Activated CD8-positive, alpha-beta memory T cell treated with anti-CD3 and anti-CD28 coated beads, Interleukin-2, amount 10 ng/mL, durations not matched to agents 7 days and 5 days (primary cell): ENCODE measurements around the gene FBXO28. TPM values are rescaled to one million over a fixed set of nuclear protein-coding genes. Genes with fewer than 3 reads are reported as not detected.
A peak's percentile ranks its signal among the peaks of the same experiment; 100 is the strongest.
"Not testable (repeated sequence)": the region's sequence is repeated elsewhere in the genome, so short reads cannot be mapped to it uniquely, and the experiment has no call there.

Experiments
- ATAC-seq: fragments of 150-1000 bp; cut with Tn5 transposase; one replicate; pipeline ENCODE4 v1.10.0; 2021; ENCODE audit warnings: moderate library complexity
- CTCF ChIA-PET: fragments of 350-600 bp; sonication (Branson Sonifier 250); formaldehyde crosslinking; loops from one replicate; lab custom pipeline; 2021; ENCODE audit warnings: antibody characterized with exemption; lab: Charles Lee
- DNase-seq: peaks from one replicate; pipeline ENCODE4 v3.0.0-alpha.2; 2020
- H3K27ac Mint-ChIP-seq: one replicate; pipeline ENCODE4 v1.8.0; 2021; ENCODE audit warnings: mild to moderate bottlenecking, mixed read lengths
- H3K27me3 Mint-ChIP-seq: one replicate; pipeline ENCODE4 v1.8.0; 2021; ENCODE audit warnings: mixed read lengths
- H3K36me3 Mint-ChIP-seq: one replicate; pipeline ENCODE4 v1.8.0; 2021; ENCODE audit warnings: mild to moderate bottlenecking, mixed read lengths
- H3K4me1 Mint-ChIP-seq: one replicate; pipeline ENCODE4 v1.8.0; 2021; ENCODE audit warnings: mixed read lengths
- H3K4me3 Mint-ChIP-seq: one replicate; pipeline ENCODE4 v1.8.0; 2021; ENCODE audit warnings: mild to moderate bottlenecking, moderate library complexity, mixed read lengths
- H3K9me3 Mint-ChIP-seq: one replicate; pipeline ENCODE4 v1.8.0; 2022; ENCODE audit warnings: low read depth, mixed read lengths
- total RNA-seq, 2 experiments: library from RNA; stranded (reverse); gene quantifications; one replicate each; pipeline ENCODE4 v1.2.3, GENCODE V29; 2021

FBXO28 gene, protein sequence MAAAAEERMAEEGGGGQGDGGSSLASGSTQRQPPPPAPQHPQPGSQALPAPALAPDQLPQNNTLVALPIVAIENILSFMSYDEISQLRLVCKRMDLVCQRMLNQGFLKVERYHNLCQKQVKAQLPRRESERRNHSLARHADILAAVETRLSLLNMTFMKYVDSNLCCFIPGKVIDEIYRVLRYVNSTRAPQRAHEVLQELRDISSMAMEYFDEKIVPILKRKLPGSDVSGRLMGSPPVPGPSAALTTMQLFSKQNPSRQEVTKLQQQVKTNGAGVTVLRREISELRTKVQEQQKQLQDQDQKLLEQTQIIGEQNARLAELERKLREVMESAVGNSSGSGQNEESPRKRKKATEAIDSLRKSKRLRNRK
- 10 to 100 TPM; 21.3 to 29.6 TPM for total RNA-seq

DNA sequence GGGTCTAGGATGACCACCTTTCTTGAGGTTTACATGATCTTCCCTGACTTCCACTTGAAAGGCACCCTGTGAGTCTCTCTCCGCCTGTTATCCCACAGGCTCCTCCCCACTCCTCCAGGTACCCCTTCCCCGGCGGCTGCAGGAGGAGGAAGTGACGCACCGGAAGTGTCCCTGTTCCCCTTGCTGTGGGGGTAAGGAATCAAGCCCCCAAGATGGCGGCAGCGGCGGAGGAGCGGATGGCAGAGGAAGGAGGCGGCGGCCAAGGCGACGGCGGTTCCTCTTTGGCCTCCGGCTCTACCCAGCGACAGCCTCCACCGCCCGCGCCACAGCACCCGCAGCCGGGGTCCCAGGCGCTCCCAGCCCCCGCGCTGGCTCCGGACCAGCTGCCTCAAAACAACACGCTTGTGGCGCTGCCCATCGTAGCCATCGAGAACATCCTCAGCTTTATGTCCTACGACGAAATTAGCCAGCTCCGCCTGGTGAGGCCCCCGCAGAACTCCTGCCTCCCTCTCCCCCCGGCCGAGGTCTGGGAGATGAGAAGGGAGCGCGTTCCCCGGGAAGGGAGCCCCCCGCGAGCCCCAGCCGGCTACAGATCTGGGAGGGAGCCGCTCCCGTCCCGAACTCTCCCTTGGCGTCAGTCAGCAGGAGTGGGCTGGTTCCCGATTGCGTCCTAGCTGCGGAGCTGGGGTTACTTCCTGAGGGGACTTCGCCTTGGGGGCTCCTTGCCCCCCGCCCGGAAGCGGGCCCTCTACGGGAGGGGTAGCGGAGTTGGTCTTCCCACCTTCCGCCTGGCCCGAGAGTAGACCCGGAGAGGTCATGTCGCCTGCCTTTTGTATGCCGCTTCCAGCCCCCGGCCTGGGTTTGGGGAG is at the start of gene FBXO28:
FBXO28 (plus strand) TSS at position 194 of the 869 bp plus-strand sequence; CDS start at position 213, 19 bp downstream.
- CTCF ChIA-PET: interaction anchor here (0.6 to 1.6 kb wide), 8 partner anchors 22 to 416 kb away, joined by 3 to 4 read pairs (median 3); no protein-coding TSS in a partner anchor
- DNase-seq (peak; percentile 97), ATAC-seq (peak; percentile 96)
- Mint-ChIP-seq H3K4me3 (peak within 1 kb of the TSS; percentile 86), H3K36me3 (no peaks in the 10 kb centered on the region), H3K4me1 (peaks cover 28% of the 10 kb centered on the region), H3K27me3 (peaks cover 19% of the 10 kb centered on the region), H3K27ac (peak within 1 kb of the TSS; percentile 85), H3K9me3 (no peaks in the 10 kb centered on the region)

DNA sequence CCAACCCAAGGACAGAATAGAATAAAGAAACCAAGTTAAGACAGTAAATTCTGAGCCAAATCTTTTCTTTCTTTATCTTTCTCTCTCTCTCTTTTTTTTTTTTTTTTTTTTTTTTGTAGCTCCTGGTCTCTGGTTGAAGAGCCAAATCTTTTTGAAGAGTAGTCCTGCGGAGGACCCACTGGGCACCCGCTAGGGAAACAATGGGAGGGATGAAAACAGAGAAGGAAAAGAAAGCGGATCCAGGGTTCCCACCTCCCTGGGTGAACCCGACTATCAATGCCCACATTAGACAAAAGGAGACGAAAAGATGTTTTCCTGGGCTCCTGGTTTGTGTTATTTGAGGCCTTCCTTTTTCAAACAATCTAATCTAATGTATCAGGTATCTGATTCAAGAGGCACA is 49.8 kb upstream of the FBXO28 start:
- DNase-seq (no peak), ATAC-seq (no peak)
- Mint-ChIP-seq H3K27ac (no peak overlapping the region), H3K27me3 (peaks cover 19% of the 10 kb centered on the region), H3K9me3 (no peaks in the 10 kb centered on the region), H3K4me1 (peaks cover 13% of the 10 kb centered on the region), H3K4me3 (no peak overlapping the region), H3K36me3 (no peaks in the 10 kb centered on the region)
- CTCF ChIA-PET: interaction anchor here (0.7 to 2.7 kb wide), 3 partner anchors 12 to 184 kb away, joined by 4 to 9 read pairs (median 5); no protein-coding TSS in a partner anchor

DNA sequence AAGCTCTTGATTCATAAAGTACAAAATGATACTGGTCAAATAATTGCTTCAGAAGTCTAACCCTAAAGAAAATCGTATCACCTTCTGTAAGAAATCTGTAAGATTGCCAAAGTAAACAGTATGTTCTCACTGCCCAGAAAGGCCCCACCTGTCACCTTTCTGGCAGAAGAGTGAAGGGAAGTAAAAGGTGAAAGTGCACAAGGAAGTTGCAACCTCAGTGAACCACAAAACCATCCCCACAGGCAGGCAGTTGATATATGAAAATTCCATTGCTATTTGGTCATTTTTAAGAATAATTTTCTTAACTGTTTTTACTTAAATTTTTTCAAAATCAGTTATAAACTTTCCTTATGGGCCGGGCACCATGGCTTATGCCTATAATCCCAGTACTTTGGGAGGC is 48.5 kb upstream of the FBXO28 start:
- no peaks in the 10 kb centered on the region for H3K9me3 Mint-ChIP-seq
- no peak for ATAC-seq
- CTCF ChIA-PET: interaction anchor here (0.9 to 2.7 kb wide), 4 partner anchors 10 to 23 kb away, joined by 3 to 9 read pairs (median 4); no protein-coding TSS in a partner anchor
- H3K27me3 Mint-ChIP-seq: peaks cover 30% of the 10 kb centered on the region
- H3K4me1 Mint-ChIP-seq: peaks cover 13% of the 10 kb centered on the region
- H3K4me3 Mint-ChIP-seq: no peak overlapping the region
- no peaks in the 10 kb centered on the region for H3K36me3 Mint-ChIP-seq
- no peak for DNase-seq
- H3K27ac Mint-ChIP-seq: no peak overlapping the region

DNA sequence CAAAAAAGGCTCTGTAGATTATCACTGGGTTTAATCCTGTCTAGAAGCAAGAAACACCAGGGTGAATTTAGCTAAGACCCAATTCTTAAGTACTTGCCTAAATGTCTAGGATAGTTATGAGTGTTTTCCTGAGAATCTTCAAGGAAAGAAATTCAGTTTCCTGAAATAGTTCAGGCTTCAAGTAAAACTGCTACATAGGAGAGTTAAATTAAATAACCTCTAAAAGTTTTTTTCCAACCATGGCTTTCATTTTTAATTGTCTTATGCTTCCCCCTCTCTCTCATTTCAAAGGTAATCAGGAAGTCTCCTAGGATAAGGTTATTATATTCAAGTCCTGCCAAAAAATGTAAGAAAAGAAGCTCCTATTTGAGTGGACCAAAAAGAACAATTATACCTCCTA is 46.7 kb upstream of the FBXO28 start:
- Mint-ChIP-seq H3K4me3 (no peak overlapping the region), H3K9me3 (no peaks in the 10 kb centered on the region), H3K27ac (no peak overlapping the region), H3K36me3 (no peaks in the 10 kb centered on the region), H3K27me3 (peaks cover 36% of the 10 kb centered on the region), H3K4me1 (peaks cover 13% of the 10 kb centered on the region)
- ATAC-seq (no peak), DNase-seq (no peak)
- CTCF ChIA-PET: interaction anchor here (2.2 kb wide), 1 partner anchor 16 kb away, joined by 7 read pairs; no protein-coding TSS in a partner anchor

DNA sequence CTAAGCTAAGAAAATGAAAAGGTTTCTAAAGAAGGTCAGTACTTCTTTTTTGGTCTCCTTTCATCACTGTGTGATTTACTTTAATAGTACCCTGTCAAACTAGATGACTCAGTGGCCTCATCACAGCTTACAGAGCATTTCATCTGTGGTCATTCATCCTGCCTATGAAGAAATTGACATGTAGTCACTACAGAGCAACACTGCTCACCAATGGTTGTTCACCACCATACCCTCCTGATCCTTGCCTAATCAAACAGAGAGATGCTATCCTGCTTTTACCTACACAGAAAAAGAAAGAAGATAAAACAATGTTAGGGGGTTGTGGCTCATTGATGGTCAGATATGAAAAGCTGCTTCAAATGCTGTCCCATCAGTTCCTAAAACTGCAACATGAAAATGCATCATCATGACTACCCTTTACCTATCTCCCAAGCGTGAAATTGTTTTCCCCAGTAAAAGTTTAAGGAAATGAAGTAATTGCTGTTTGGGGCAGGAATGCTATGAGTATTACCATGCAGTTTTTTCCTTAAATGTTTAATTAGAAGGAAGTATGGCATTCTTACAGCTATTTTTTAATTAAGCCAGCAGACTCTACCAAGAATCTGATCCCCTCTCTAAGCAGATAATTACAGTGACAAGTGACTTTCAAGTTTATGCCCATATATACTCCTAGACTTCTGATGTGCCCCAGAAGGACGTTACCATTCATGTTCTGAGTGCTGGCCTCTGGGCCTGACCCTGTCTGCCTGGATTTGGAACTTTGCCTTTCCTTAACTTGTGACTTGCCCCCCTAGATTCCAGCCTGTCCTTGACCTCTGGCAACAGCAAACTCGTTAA is 46.1 kb upstream of the FBXO28 start:
- H3K27ac Mint-ChIP-seq: no peak overlapping the region
- no peak overlapping the region for H3K4me3 Mint-ChIP-seq
- peaks cover 38% of the 10 kb centered on the region for H3K27me3 Mint-ChIP-seq
- no peaks in the 10 kb centered on the region for H3K9me3 Mint-ChIP-seq
- no peaks in the 10 kb centered on the region for H3K36me3 Mint-ChIP-seq
- CTCF ChIA-PET: interaction anchor here (2.2 kb wide), 1 partner anchor 17 kb away, joined by 7 read pairs; no protein-coding TSS in a partner anchor
- DNase-seq (no peak), ATAC-seq (peak; percentile 79)
- peaks cover 13% of the 10 kb centered on the region for H3K4me1 Mint-ChIP-seq

DNA sequence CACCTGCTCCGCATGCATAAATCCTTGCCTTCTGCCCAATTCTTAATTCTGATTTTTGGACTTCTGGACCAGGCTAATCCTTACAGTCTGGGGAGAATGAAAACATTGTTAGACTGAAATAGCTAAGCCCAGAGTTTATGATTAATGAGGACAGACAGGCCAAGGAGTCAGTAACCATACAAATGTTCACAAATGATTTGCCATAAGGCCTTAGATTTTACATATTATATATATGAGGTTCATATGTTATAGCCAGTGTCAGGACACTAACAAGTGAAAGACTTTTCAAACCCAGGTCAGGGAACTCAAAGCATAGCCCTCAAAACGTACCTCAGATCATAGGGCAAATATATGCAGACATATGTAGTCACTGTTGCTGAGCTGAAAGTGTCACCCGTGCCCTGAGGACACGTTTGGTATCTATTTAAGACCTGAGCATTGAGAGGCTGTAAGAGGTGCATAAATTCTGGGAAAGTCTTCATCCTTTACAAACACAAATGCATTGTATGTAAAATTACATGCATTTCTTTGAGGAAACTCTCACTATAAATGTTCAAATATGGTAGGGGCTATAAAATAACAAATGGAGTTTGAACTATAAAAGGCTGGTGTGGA is 45.3 kb upstream of the FBXO28 start:
- peaks cover 40% of the 10 kb centered on the region for H3K27me3 Mint-ChIP-seq
- H3K27ac Mint-ChIP-seq: no peak overlapping the region
- CTCF ChIA-PET: interaction anchor here (2.2 kb wide), 1 partner anchor 18 kb away, joined by 7 read pairs; no protein-coding TSS in a partner anchor
- no peak overlapping the region for H3K4me3 Mint-ChIP-seq
- H3K9me3 Mint-ChIP-seq: no peaks in the 10 kb centered on the region
- no peaks in the 10 kb centered on the region for H3K36me3 Mint-ChIP-seq
- no peak for ATAC-seq
- peaks cover 13% of the 10 kb centered on the region for H3K4me1 Mint-ChIP-seq
- DNase-seq: no peak

DNA sequence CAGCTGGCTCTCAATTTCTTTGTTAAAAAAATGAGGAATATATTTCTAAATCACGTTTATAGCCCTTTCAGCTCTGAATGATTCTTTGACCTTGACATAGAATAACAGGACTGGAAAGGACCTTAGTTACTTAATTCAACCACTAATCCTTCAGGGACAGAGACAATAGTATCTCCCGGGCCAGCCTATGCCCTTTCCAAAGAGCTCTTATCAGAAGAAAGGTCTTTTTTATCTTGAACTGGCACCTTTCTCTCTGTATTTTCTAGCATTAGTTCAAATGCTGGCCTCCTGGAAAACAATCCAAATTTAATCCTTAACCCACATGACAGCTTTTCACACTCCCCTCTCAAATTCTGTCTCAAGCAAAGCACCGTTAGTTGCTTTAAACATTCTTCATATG is 44.8 kb upstream of the FBXO28 start:
- H3K9me3 Mint-ChIP-seq: no peaks in the 10 kb centered on the region

DNA sequence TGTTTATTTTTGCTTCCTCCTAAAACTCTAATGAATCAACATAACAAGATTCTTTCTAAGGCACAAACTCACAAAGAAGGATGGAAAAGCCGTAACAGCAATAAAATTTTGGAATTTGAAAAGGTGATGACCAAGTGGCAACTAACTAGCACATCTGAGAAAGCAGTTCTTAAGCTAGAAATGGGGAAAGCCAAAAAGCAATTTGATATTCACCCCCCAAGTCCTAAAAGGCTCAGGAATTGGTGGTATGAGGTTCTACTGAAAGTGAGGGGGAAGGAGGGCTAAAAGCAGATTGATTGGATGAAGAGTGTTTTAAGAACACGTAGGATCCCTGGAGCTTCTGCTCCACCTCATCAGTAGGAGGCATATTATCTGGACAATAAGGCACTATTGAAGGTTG is 43.4 kb upstream of the FBXO28 start:
- Mint-ChIP-seq H3K36me3 (no peaks in the 10 kb centered on the region), H3K9me3 (peaks cover 4% of the 10 kb centered on the region)

More for the DNA sequence above, 44.8 kb upstream of the FBXO28 start:
- Mint-ChIP-seq H3K27me3 (peaks cover 38% of the 10 kb centered on the region), H3K4me3 (no peak overlapping the region), H3K4me1 (peaks cover 13% of the 10 kb centered on the region), H3K36me3 (no peaks in the 10 kb centered on the region), H3K27ac (no peak overlapping the region)
- no peak for DNase-seq
- ATAC-seq: no peak
- CTCF ChIA-PET: no interaction called here

DNA sequence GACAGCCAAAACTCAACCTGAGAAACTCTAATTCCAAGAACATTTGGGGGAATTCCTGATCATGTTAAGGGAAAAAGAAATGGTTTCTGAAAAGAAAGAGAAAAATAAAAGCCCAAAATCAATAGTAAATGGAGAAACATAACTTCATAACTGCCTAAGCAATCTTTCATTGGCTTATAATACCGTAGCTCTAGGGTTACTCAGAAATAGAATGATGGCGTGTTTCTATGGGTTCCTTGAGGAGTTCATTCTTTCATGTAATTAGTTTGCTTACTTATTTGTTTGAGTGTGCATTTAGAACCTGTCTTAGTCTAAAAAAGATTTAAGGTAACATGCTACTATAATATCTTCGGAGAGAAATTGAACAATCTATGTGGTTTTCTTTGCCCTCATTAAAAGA is 37.5 kb upstream of the FBXO28 start:
- Mint-ChIP-seq H3K9me3 (peaks cover 4% of the 10 kb centered on the region), H3K27me3 (peaks cover 50% of the 10 kb centered on the region), H3K27ac (no peak overlapping the region), H3K4me3 (no peak overlapping the region), H3K4me1 (peaks cover 2% of the 10 kb centered on the region), H3K36me3 (no peaks in the 10 kb centered on the region)
- no peak for ATAC-seq
- no peak for DNase-seq
- CTCF ChIA-PET: interaction anchor here (1.0 kb wide), 1 partner anchor 11 kb away, joined by 4 read pairs; no protein-coding TSS in a partner anchor

More for the DNA sequence above, 43.4 kb upstream of the FBXO28 start:
- H3K27ac Mint-ChIP-seq: no peak overlapping the region
- ATAC-seq (no peak), DNase-seq (no peak)
- peaks cover 49% of the 10 kb centered on the region for H3K27me3 Mint-ChIP-seq
- H3K4me1 Mint-ChIP-seq: peaks cover 8% of the 10 kb centered on the region
- CTCF ChIA-PET: no interaction called here
- H3K4me3 Mint-ChIP-seq: no peak overlapping the region

DNA sequence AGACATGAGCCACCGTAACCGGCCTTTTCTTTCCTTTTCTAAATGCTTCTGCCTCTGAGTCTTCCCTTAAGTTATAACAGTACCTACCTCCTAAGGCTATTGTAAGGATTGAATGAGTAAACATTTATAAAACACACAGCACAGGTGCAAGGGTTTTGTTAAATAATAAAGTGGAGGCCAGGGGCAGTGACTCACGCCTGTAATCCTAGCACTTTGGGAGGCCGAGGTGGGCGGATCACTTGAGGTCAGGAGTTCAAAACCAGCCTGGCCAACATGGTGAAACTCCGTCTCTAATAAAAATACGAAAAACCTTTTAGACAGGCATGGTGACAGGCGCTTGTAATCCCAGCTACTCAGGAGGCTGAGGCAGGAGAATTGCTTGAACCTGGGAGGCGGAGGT is 34.3 kb upstream of the FBXO28 start:
- ATAC-seq, H3K4me1 Mint-ChIP-seq, DNase-seq, H3K9me3 Mint-ChIP-seq, H3K4me3 Mint-ChIP-seq, CTCF ChIA-PET, H3K36me3 Mint-ChIP-seq, H3K27ac Mint-ChIP-seq: not testable (repeated sequence)
- peaks cover 30% of the 10 kb centered on the region for H3K27me3 Mint-ChIP-seq

DNA sequence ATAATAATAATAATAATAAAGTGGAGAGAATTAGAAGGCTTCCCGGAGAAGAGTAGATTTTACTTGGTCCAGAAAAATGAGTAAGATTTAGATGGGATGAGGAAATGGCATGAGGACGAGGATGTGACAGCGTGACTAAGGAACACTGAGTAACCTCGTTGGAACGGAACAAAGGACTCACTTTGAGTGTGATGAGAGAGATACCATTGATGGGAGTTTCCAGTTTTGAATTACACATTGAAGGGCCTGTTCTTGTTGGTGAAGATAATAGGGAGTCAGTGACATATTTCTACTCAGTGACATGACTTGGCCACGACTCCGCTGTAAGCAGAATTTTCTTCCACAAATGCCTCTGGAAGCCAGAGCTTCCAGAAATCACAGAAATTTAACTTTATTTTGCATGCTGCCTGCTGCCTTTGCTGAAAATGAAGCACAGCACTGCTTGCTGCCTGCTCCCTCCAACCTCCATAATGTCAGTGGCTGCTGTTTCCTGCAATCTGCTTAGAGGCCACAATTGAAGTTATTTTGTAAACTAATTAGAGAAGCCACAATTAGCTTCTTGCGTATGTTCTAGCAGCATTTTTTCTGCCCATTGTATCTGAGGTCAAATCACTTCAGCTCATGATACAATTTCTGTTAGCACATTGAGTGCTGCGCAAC is 33.7 kb upstream of the FBXO28 start:
- Mint-ChIP-seq H3K4me3 (no peak overlapping the region), H3K4me1 (peaks cover 2% of the 10 kb centered on the region), H3K9me3 (peaks cover 1% of the 10 kb centered on the region), H3K27me3 (peaks cover 24% of the 10 kb centered on the region), H3K36me3 (no peaks in the 10 kb centered on the region), H3K27ac (no peak overlapping the region)
- ATAC-seq (no peak), DNase-seq (no peak)
- CTCF ChIA-PET: no interaction called here

DNA sequence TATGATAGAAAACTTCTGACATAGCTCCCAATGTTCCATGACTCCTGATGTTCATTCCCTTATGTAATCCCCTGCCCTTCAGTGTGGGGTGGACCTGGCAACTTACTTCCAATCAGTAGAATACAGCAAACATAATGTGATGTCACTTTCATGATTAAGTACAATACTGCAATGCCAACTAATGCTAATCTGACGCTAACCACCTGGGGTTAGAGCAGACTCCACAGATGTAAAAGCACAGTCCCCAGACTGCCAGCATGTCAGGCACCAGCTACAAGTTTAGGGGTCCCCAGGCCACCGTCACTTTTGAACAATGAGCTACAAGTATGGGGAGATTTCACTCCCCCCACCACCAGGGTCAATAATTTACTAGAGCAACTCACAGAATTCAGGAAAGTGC is 32.3 kb upstream of the FBXO28 start:
- CTCF ChIA-PET: interaction anchor here (1.9 kb wide), 1 partner anchor 14 kb away, joined by 6 read pairs; no protein-coding TSS in a partner anchor
- ATAC-seq (no peak), DNase-seq (no peak)
- Mint-ChIP-seq H3K36me3 (no peaks in the 10 kb centered on the region), H3K4me3 (no peak overlapping the region), H3K4me1 (no peaks in the 10 kb centered on the region), H3K27me3 (peaks cover 22% of the 10 kb centered on the region), H3K27ac (no peak overlapping the region), H3K9me3 (no peaks in the 10 kb centered on the region)
